Left renal pelvis (tissue), 4 donors: ENCODE data around the gene RHO. TPM values are rescaled to one million over a fixed set of nuclear protein-coding genes. Genes with fewer than 3 reads are reported as not detected.

ENCODE experiments used
- DNase-seq, 4 donors: peaks; one replicate each; pipeline ENCODE4 v3.0.0-alpha.2; 2013; ENCODE audit warnings: low read depth in 4 of 4, low spot score in 3 of 4
- polyA plus RNA-seq, 4 donors: library from polyadenylated mRNA; unstranded; fragments of 120-200 nt; gene quantifications; one replicate each; pipeline ENCODE4 v1.2.1, GENCODE V29; 2013; ENCODE audit not compliant: insufficient read length in 4 of 4

RHO gene
- polyA plus RNA-seq, 4 donors = 0.09 to 0.14 TPM; not detected in 2

GRCh38 chr3:129518581-129518980 lies 9.9 kb upstream of the RHO start:
- DNase-seq = no peak

GRCh38 chr3:129519449-129519848 lies 9.0 kb upstream of the RHO start:
- no peak for DNase-seq

GRCh38 chr3:129519896-129520715 lies 8.3 kb upstream of the RHO start:
- DNase-seq = no peak

- DNase-seq = no peak
Observed at GRCh38 chr3:129520960-129521359, 7.5 kb upstream of the RHO start.

- no peak for DNase-seq
Observed at GRCh38 chr3:129521611-129522010, 6.8 kb upstream of the RHO start.

DNA sequence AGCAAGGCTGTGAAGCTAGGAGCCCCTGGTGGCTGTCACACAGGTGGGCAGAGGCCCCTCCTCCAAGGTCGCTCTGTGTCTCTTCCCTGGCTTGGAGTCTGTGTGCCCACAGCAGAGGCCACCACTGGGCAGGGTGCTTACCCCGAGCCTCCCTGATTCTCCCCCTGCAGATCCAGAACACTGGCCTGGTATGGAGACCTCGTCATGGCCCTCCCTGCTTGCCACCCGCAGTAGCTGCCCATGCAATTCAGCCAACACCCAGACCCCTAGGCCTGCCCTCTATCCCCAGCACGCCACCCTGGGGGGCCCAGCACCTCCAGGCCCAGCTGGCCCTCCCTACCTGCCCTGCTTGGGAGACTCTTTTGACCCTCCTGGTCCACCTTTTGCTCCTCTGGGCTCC lies 5.5 kb upstream of the RHO start:
- no peak for DNase-seq

- DNase-seq = no peak
Observed at GRCh38 chr3:129524081-129524480, 4.4 kb upstream of the RHO start.

DNA sequence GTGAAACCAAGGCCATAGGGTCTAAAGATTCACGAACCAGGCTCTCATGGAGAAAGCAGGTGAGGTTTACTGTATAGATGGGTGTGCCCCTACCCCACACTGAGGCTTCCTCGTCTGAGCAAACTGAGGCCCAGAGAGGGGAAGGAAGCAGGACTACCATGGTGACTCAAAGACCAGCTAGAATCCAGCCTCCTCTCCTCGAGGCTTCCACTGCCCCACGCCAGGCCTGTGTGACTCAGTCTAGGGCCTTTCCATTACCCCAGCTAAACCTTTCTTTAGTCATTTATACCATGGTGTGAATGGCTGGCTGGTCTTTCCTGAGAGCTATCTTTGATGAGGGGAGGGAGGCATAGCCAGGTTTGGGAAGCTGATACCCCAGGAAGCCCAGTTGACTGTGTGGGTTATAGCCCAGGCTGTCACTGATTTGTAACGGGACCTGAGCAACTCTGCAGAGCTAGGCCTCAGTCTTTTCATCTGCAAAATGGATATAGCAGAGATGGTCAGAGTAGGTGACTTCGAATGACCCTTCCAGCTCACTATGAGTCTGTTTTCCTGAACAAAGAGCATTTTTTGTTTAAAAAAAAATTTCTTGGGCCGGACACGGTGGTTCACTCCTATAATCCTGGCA lies 3.0 kb upstream of the RHO start:
- no peak for DNase-seq

GRCh38 chr3:129526121-129526900 lies 2.1 kb upstream of the RHO start:
- no peak for DNase-seq

GRCh38 chr3:129527262-129527661 lies 1.2 kb upstream of the RHO start:
- DNase-seq = no peak

DNA sequence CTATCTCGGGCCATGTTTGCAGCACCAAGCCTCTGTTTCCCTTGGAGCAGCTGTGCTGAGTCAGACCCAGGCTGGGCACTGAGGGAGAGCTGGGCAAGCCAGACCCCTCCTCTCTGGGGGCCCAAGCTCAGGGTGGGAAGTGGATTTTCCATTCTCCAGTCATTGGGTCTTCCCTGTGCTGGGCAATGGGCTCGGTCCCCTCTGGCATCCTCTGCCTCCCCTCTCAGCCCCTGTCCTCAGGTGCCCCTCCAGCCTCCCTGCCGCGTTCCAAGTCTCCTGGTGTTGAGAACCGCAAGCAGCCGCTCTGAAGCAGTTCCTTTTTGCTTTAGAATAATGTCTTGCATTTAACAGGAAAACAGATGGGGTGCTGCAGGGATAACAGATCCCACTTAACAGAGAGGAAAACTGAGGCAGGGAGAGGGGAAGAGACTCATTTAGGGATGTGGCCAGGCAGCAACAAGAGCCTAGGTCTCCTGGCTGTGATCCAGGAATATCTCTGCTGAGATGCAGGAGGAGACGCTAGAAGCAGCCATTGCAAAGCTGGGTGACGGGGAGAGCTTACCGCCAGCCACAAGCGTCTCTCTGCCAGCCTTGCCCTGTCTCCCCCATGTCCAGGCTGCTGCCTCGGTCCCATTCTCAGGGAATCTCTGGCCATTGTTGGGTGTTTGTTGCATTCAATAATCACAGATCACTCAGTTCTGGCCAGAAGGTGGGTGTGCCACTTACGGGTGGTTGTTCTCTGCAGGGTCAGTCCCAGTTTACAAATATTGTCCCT lies 1.2 kb downstream of the RHO start:
- no peak for DNase-seq

GRCh38 chr3:129530251-129530791 lies 1.9 kb downstream of the RHO start:
- DNase-seq = no peak

- no peak for DNase-seq
Observed at GRCh38 chr3:129530821-129531220, 2.4 kb downstream of the RHO start.

- DNase-seq = no peak
Observed at GRCh38 chr3:129531699-129532098, 3.3 kb downstream of the RHO start.

DNA sequence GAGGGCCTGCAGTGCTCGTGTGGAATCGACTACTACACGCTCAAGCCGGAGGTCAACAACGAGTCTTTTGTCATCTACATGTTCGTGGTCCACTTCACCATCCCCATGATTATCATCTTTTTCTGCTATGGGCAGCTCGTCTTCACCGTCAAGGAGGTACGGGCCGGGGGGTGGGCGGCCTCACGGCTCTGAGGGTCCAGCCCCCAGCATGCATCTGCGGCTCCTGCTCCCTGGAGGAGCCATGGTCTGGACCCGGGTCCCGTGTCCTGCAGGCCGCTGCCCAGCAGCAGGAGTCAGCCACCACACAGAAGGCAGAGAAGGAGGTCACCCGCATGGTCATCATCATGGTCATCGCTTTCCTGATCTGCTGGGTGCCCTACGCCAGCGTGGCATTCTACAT lies 3.8 kb downstream of the RHO start:
- DNase-seq = no peak

GRCh38 chr3:129533406-129533805 lies 5.0 kb downstream of the RHO start:
- no peak for DNase-seq

DNA sequence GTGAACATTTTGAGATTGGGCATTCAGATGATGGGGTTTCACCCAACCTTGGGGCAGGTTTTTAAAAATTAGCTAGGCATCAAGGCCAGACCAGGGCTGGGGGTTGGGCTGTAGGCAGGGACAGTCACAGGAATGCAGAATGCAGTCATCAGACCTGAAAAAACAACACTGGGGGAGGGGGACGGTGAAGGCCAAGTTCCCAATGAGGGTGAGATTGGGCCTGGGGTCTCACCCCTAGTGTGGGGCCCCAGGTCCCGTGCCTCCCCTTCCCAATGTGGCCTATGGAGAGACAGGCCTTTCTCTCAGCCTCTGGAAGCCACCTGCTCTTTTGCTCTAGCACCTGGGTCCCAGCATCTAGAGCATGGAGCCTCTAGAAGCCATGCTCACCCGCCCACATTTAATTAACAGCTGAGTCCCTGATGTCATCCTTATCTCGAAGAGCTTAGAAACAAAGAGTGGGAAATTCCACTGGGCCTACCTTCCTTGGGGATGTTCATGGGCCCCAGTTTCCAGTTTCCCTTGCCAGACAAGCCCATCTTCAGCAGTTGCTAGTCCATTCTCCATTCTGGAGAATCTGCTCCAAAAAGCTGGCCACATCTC lies 6.1 kb downstream of the RHO start:
- peak in 1 of 4 donors; percentile 39 for DNase-seq

DNA sequence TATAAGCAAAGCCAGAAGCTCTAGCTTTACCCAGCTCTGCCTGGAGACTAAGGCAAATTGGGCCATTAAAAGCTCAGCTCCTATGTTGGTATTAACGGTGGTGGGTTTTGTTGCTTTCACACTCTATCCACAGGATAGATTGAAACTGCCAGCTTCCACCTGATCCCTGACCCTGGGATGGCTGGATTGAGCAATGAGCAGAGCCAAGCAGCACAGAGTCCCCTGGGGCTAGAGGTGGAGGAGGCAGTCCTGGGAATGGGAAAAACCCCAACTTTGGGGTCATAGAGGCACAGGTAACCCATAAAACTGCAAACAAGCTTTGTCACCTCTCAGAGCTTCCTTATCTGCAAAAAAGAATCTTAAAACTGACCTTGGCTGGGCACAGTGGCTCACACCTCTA lies 6.6 kb downstream of the RHO start:
- no peak for DNase-seq

DNA sequence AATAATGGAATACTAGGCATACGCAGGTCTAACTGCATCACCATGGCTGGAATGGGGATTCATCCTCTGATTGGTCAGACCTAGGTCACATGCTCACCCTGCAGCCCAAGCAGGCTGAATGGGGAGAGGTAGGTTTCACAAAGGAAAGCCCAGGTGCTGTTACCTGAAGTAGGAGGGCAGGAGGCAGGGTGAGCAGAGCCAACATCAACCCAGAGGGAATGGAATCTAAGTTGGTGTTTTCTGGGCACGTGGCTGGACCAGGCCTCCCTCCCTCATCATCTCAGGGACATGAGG lies 7.9 kb downstream of the RHO start:
- DNase-seq = no peak

GRCh38 chr3:129536804-129537203 lies 8.4 kb downstream of the RHO start:
- DNase-seq = no peak
